Skin epidermis (tissue), 12 donors: Measurements from ENCODE around the gene STRA6.
A peak's percentile ranks its signal among the peaks of the same experiment; 100 is the strongest.
"Not testable (repeated sequence)": the region's sequence is repeated elsewhere in the genome, so short reads cannot be mapped to it uniquely, and the experiment has no call there.

Experiments
- H3K27ac ChIP-seq, 21 experiments: fragments of 200-600 bp; sonication (generic) in 11 of 21; one replicate each; pipeline ENCODE4 v1.5.0; 2020; ENCODE audit warnings: mild to moderate bottlenecking in 3 of 21, inconsistent platforms in 2 of 21, moderate library complexity in 2 of 21
- H3K4me3 ChIP-seq, 7 experiments: fragments of 200-600 bp; sonication (generic) in 2 of 7; one replicate each; pipeline ENCODE4 v1.5.0; 2020; ENCODE audit warnings: inconsistent platforms in 2 of 7, mild to moderate bottlenecking in 2 of 7, moderate library complexity in 1 of 7

The STRA6 gene

GRCh38 chr15:74170875-74171578, 31.6 kb downstream of the STRA6 start:
- H3K4me3 ChIP-seq = no peak overlapping the region
- no peak overlapping the region for H3K27ac ChIP-seq

DNA sequence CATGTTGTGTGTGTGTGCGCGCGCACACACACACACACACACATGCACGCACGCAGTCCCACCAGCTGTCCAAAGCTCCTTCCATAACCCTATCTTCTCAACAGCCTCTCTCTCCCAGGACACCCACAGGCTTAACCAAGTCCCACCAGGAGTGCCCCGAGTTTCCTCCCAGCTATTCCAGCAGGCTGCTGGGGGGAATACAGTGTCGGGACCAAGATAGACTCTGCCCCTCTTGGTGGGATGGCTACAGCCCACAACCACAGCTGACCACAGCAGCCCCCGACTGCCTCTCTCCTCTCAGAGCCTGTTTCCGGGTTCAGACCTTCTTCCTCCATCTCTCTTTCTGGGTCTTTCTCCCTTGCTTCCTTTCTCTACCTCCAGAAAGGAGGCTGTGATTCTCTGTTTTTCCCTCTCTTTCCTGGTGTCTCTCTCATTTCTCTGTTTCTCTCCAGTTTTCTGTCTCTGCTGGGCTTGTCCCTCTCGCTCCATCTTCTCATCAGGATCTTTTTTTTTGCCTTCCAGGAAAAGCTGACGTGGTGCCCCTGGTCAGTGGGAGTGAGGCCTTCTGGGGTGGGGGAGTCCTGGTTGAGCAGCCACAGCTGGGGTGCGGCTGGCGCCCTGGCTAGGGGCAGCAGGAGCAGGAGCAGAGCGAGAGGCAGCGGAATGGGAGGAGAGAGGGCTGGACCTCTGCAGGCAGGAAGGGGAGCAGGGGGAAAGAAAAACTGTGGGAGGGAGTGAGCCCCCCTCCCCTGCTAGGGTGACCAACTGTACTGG, 32.3 kb downstream of the STRA6 start:
- no peak overlapping the region for H3K27ac ChIP-seq
- H3K4me3 ChIP-seq = no peak overlapping the region

DNA sequence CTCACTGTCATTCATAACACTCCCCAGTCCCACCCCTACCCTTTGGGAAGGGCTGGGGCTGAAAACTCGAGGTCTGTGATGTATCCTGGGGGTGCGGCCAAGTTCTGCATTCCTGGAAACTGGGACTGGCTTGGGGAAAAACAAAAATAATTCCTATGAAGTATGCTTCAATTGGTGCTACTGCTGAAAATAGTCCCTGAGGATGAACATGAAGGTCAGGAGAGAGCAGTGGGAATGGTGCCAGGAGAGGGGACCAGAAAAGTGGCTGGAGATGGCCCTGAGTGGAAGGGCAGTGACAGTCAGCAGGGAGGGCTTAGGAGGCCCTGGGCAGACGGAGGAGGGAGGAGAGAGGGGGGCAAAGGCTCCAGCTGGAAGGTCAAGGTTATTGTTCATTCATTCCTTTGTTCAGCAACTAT, 33.9 kb downstream of the STRA6 start:
- Histone ChIP-seq H3K4me3 (no peak overlapping the region), H3K27ac (no peak overlapping the region)

DNA sequence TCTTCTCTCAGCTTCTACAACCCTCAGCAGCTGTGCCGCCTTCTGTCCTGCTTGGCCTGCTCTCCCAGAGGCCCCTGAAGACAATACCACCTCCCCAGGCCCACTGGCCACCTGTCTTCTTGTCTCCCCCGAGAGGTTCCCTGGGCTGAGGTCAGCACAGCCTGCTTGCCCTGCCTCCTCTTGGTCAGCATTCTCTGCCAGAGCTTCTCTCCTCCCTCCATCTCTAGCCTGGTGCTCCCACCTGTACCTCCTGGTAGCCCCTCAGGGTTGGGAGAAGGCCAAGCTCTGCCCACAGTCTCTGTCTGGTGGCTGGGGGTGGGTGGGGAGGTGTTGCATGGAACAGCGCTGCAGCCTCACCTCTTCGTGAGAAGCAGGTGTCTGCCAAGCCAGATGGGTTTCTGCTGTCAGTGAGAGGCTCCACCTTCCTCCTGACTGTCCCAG, 34.7 kb downstream of the STRA6 start:
- Histone ChIP-seq H3K4me3 (no peak overlapping the region), H3K27ac (no peak overlapping the region)

GRCh38 chr15:74165461-74165860, 37.1 kb downstream of the STRA6 start:
- Histone ChIP-seq H3K27ac (no peak overlapping the region), H3K4me3 (no peak overlapping the region)

DNA sequence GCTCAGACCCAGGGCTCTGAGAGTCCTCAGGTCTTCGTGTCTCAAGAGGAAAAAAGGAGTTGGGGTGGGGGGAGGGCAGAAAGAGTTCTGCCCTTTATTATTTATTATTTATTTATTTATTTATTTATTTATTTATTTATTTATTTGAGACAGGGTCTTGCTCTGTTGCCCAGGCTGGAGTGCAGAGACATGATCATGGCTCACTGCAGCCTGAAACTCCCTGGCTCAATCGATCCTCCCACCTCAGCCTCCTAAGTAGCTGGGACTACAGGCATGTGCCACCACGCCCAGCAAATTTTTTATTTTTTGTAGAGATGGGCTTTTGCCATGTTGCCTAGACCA, 40.4 kb downstream of the STRA6 start:
- not testable (repeated sequence) for H3K27ac ChIP-seq, H3K4me3 ChIP-seq

DNA sequence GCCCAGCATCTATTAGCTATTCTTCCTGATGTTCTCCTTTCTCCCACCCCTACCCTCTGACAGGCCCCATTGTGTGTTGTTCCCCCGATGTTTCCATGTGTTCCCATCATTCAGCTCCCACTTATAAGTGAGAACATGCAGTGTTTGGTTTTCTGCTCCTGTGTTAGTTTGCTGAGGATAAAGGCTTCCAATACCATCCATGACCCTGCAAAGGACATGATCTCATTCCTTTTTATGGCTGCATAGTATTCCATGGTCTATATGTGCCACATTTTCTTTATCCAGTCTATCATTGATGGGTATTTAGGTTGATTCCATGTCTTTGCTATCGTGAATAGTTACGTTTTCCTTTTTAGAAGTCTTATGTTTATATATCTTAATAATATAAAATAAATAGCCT, 42.2 kb downstream of the STRA6 start:
- not testable (repeated sequence) for H3K4me3 ChIP-seq, H3K27ac ChIP-seq

- no peak overlapping the region for H3K4me3 ChIP-seq
- no peak overlapping the region for H3K27ac ChIP-seq
These were observed 42.8 kb downstream of the STRA6 start for GRCh38 chr15:74159773-74160172.

DNA sequence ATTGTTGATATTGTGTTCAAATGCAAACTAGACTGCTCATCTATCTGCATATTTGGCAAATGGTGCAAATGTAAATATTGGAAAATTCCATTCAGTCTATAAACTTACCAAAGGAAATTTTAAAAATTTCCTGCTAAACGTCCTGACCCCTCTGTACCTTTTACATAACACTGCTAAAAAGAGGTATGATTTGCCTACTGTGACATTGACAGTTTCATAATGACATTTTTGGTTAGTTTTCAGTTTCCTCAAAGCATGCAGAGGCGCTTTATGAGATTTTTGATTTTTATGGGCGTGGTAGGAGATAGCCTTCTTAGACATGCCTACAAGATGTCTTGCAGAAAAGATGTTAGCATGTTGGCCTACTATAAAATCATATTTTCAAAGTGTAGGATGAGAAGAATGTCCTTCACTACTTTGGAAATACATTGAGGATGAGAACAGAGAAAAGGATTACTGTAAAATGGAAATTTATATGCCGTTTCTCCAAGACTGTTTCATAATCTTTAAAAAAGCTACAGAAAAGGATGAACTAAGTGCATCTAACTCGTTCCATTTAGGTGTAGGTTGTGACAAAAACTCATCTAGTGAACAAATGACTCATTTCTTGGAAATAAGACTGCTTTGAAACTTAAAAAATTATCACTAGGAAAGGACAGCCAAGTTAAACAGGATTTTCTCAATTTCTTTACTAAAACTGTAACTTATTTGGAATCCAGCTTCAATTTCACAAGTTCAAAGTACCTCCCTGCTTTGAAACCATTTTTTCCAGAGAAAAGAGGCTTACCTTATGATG, 43.5 kb downstream of the STRA6 start:
- no peak overlapping the region for H3K4me3 ChIP-seq
- no peak overlapping the region for H3K27ac ChIP-seq

GRCh38 chr15:74157868-74158827, 44.4 kb downstream of the STRA6 start:
- Histone ChIP-seq H3K4me3 (no peak overlapping the region), H3K27ac (no peak overlapping the region)

DNA sequence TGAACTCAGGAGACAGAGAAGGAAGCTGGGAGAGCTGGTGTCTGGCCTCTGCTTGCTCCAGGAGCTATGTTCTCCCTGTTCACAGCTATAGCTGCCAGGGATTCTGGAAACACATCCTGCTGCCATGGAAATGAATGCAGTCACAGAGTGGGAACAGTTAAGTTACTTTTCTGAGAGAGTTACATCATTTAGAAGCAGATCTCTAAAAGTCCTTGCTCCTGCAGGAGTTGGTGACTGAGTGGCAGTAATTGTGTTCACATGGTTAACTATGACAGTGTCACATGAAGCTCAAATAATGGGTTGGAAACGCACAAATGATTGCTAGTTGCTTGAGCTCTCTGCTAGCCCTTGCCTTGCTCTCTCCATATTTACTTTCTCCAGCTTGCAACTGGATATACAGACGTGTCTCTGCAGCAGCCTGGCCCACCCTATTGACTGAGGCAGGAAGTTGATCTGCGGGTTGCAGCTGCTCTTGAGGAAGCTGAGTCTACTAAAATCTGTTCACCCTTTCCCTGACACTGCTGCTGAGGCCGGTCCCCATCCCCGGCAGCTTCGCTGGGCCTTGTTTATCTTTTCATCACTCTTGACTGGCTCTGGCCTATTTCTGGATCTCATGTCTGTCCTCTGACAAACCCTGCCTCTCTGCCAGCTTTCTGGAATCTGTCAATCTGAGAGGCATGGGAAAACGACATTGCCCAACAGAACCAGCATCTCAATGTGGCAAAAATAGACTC, 45.7 kb downstream of the STRA6 start:
- H3K27ac ChIP-seq = no peak overlapping the region
- H3K4me3 ChIP-seq = no peak overlapping the region

GRCh38 chr15:74155766-74156417, 46.7 kb downstream of the STRA6 start:
- H3K4me3 ChIP-seq = no peak overlapping the region
- H3K27ac ChIP-seq = no peak overlapping the region

DNA sequence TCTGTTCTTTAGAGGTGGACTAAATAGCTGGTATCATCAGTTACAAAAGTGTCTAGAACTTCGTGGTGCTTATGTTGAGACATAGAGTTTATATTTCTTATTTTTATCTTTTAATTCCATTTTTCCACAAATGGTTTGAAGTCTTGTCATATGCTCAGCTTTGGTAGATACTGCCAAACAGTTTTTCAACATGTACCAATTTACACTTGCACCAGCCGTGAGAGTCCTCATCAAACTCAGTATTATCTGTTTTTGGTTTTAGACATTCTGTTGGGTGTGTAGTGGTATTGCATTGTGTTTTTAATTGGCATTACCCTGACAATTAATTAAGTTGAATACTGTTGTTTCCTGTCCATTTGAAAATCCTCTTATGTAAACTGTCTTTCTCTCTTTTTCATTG, 55.5 kb downstream of the STRA6 start:
- Histone ChIP-seq H3K4me3 (no peak overlapping the region), H3K27ac (no peak overlapping the region)

- no peak overlapping the region for H3K27ac ChIP-seq
- no peak overlapping the region for H3K4me3 ChIP-seq
These were observed 56.2 kb downstream of the STRA6 start for GRCh38 chr15:74146277-74146800.

DNA sequence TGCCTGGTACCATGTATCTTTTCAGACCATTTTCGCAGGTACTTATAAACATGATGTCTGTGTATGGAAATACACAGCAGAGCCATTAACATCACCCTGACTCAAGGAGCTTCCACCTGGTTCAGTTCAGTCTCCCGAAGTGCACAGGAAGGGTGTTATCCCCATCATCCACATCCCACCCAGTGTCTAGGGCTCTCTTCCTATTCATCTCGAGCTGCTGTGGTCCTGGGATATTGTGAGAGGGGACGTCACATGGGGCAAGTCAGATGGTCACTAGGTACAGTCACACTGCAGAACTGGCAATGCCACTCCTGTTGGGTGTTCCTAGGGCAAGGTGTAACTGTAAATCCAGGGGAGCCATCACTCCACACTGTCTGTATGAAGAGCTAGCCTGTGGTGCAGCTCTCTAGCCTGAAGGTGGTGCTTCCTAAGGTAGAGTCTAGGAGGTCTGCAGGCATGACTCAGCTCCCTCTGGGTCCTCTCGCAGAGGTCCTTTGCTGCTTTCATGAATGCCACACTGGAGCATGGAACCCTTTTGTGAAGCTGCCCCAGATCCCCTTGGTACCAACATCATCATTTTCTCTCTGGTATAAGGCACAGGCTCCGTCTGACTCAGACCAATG, 58.3 kb downstream of the STRA6 start:
- Histone ChIP-seq H3K4me3 (no peak overlapping the region), H3K27ac (no peak overlapping the region)

GRCh38 chr15:74141591-74141990, 61.0 kb downstream of the STRA6 start:
- Histone ChIP-seq H3K27ac (no peak overlapping the region), H3K4me3 (no peak overlapping the region)

DNA sequence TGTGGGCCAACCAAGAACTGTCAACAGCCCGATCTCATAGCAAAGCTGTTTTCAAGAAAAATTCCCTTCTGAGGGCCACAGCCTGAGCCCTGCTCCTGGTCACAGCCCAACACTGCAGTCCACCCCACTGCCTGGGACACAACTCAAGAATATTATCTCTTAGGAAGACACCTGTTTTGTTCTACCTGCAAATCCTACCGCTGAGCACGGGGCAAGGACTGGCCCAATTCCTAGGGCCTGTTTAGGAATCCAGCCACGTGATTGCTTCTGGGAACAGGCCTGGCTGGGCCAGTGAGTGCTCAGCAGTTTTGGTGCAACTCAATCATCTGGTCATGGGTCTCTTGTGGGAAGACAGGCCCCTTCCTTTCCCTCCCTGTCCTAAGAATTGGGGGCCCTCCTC, 63.9 kb downstream of the STRA6 start:
- Histone ChIP-seq H3K4me3 (no peak overlapping the region), H3K27ac (no peak overlapping the region)

DNA sequence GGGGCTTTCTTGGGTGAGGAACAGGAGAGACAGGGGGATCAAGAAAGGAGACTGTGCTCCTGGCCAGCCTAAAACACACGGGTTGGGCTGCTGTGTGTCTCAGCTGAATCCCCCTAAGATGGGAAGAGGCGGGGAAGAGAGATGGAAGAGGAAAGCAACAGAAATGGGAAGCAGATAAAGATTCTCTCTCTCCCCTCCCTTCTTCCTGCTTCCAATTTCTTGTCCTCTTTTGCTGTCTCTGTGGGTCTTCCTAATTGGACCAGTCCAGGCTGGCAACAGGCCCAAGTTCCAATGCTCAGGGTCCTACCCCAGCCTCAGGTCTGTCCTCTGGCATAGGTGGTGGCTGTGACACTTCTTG, 65.1 kb downstream of the STRA6 start:
- H3K27ac ChIP-seq = peak overlapping the region in 1 of 21 experiments; percentile 80
- no peak overlapping the region for H3K4me3 ChIP-seq
